ENCODE results near the gene TPBG.
"Not testable (repeated sequence)": the region's sequence is repeated elsewhere in the genome, so short reads cannot be mapped to it uniquely, and the experiment has no call there.

The TPBG gene

GRCh38 chr6:82374516-82374915, 10.9 kb downstream of the TPBG start:
- no peak for DNase-seq (ENCODE audit: low read depth, low spot score)

DNA sequence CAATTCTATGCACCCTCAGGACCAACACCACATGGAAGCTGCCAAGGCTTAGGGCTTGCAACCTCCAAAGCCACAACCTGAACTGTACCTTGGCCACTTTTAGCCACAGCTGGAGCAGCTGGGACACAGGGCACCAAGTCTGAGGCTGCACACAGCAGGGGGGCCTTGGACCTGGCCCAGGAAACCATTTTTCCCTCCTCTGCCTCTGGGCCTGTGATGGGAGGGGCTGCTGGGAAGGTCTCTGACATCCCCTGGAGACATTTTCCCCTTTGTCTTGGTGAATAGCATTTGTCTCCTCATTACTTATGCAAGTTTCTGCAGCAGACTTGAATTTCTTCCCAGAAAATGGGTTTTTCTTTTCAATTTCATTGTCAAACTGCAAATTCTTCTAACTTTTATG, 13.0 kb downstream of the TPBG start:
- no peak for DNase-seq (ENCODE audit: low read depth, low spot score)

- DNase-seq (ENCODE audit: low read depth, low spot score), result no peak
Observed at GRCh38 chr6:82380566-82381185, 17.1 kb downstream of the TPBG start.

GRCh38 chr6:82381278-82381677, 17.7 kb downstream of the TPBG start:
- DNase-seq (ENCODE audit: low read depth, low spot score), result no peak

DNA sequence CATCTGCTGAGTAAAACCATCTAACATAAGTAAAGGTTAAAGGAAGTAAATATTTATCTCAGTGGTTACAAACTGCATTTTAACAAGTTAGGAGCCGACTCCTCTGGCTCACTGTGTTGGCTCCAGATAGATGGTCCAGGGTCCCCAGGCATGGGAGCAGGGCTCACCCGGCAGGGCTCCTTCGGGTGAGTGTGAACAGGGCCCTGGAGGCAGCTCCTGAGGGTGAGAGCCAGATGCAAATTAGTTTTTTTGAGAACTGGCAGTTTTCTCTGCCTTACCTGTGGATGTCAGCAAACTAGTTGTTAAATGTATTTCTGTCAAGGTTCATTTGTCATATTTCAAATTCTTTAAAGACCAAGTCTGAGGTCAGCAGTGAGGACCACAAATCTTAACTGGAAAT, 21.5 kb downstream of the TPBG start:
- DNase-seq (ENCODE audit: low read depth, low spot score), result no peak

GRCh38 chr6:82385546-82385945, 21.9 kb downstream of the TPBG start:
- DNase-seq (ENCODE audit: low read depth, low spot score), result no peak

GRCh38 chr6:82385961-82386360, 22.3 kb downstream of the TPBG start:
- no peak for DNase-seq (ENCODE audit: low read depth, low spot score)

GRCh38 chr6:82394770-82395169, 31.2 kb downstream of the TPBG start:
- DNase-seq (ENCODE audit: low read depth, low spot score), result not testable (repeated sequence)

DNA sequence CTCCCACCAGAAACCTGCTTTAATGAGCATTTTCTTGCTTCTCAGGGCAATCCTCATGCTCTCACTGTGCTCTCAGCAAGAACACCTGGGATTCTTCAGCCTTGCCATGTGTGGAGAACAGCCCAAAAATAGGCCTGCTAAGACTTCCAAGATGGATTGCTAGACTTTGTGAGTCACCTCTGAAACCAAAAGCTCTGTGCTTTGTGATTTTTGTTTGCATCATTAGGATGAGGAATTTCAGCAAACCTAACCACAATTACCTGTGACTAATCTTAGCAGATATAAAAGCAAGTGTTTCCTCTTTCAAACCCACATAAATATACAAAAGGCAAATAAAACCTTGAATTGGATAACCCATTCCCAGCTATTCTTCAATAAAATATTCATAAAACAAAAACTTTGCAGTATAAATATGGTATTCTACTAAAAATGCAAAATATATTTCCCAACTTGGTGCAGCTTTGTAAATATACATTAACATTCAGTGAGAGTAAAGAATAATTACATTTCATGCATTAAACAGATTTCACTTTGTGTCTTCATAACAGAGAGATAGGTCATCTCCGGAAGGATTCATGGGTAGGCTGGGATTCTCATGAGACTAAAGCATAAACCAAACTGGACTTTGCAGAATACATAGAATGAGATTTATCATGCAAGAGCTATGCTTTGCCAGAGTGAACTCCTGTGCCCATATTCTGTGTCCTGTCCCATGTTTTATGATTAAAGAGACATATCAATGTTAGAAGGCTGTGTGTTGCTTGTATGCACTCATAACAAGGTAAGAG, 33.5 kb downstream of the TPBG start:
- no peak for DNase-seq (ENCODE audit: low read depth, low spot score)

DNA sequence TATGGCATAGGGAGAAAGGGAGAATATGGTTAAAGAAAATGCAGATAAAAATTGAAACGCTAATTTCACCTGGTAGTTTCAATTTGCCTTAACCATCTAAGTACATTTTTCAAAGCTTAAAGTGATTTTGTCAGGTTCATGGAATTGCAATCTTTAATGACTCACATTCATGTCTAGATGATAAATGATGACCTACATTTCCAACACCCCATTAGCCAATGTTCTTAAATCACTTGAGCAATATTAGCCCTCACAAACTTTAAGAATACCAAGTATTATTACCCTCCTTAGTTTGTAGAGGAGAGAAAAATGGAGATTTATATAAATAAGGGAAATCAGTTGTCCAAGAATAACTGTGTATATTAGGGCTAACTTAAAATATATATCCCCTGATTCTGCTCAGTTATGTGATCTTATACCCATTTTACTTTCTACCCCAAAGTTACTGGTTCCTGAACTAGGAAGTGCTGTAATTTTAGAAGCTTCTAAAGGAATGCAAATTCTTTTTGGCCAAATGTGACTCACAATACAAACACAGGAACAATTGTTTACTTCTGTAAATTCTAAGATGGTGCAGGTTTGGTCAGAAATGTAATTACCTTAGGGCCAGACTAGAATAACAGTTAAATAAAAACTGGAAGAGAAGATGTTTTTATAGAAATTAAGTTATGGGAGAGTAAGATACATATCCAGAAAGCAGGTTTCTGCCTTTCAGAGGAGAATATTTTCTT, 34.5 kb downstream of the TPBG start:
- no peak for DNase-seq (ENCODE audit: low read depth, low spot score)

- no peak for DNase-seq (ENCODE audit: low read depth, low spot score)
Observed at GRCh38 chr6:82408952-82409431, 45.4 kb downstream of the TPBG start.

GRCh38 chr6:82410151-82410648, 46.6 kb downstream of the TPBG start:
- peak; percentile 78 for DNase-seq (ENCODE audit: low read depth, low spot score)

- no peak for DNase-seq (ENCODE audit: low read depth, low spot score)
Observed at GRCh38 chr6:82413868-82414267, 50.3 kb downstream of the TPBG start.

DNA sequence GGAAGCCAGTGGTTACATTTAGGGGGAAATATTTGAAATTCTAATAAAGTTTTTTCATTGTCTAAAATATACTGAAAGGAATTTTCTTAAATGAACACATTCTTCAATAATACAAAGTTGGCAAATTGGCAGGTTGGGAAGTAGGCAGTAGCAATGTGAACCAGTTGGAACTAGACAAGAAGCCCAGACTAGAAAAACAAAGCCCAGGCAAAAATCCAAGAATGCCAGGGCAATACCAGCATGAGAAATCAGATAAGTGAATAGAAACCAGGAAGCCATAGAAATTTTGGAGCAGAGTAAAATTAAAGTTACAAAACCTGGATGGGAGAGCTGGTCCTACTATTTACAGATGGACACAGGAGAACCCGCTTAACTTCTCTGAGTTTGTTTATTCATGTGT, 52.2 kb downstream of the TPBG start:
- DNase-seq (ENCODE audit: low read depth, low spot score), result no peak

DNA sequence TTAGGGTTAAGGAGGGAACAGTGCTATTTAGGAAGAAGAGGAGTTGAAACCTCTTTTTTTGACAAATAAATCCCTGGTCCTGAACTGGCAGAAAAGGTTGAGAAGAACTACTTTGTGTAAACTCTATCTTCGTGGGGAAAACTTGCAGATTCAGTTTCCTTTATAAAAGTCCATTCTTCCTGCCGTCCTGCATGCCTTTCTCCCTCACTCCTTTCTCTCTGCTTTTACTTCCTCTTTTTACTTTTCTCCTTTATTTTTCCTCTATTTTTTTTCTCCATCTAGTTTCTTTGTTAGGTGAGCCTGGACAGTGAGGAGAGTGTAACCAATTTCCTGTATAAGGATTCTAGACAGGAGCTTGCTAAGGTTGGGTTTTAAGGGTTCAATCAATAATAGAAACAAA, 52.7 kb downstream of the TPBG start:
- DNase-seq (ENCODE audit: low read depth, low spot score), result no peak
